Measurements from ENCODE around the gene KCNJ6.

KCNJ6 gene

DNA sequence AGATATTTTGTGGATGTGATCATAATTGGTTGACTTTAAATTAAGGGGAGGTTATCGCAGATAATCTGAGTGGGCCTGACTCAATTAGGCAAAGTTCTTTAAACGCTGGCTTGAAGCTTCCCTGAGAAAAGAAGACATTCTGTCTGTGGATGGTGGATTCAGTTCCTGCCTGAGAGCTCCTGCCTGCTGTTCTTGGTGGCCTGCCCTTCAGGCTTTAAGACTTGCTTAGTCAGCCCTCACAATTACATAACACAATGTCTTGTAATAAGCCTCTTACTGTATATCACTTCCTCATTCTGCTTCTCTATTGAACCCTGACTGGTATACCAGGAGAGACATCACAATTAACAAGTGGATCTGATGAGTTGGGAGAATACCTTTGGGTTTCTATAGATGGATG, 50.2 kb downstream of the KCNJ6 start:
- in situ Hi-C loops (cut with MboI; ENCODE audit: low sequenced_read_pairs), result no loop called here

DNA sequence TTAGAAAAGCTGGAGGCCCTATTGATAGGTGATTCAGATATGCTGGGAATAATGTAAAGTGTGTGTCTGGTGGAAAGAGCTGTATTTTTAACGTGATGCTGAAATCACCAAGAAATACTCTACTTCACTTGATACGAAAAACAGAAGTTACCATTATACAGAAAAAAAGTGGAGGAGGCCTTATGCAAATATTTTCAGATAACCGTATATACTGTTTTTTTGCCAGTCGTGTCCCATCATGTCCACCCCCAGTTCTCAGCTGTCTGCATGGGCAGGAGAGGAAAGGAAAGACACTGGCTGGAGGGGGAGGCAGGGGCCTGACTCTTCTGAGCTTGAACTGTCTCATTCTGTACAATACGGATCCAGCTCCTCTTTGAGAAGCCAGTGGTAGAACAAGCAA, 51.1 kb downstream of the KCNJ6 start:
- in situ Hi-C loops (cut with MboI; ENCODE audit: low sequenced_read_pairs), result no loop called here

DNA sequence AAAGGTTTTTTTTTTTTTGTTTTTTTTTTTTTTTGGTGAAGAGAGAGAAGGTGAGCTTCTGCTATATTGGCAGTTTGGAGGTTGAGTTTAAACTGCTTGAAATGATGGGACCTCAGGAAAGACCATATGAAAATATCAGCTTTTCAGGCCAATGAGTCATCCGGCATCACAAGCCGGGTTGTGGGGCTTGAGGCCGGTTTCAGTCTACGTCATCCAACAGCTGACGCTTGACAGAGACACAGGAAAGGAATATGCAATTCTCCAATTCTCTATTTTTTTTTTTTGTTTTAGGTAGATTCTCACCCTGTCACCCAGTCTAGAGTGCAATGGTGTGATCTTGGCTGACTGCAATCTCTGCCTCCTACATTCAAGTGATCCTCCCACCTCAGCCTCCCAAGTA, 52.4 kb downstream of the KCNJ6 start:
- in situ Hi-C loops (cut with MboI; ENCODE audit: low sequenced_read_pairs), result no loop called here

DNA sequence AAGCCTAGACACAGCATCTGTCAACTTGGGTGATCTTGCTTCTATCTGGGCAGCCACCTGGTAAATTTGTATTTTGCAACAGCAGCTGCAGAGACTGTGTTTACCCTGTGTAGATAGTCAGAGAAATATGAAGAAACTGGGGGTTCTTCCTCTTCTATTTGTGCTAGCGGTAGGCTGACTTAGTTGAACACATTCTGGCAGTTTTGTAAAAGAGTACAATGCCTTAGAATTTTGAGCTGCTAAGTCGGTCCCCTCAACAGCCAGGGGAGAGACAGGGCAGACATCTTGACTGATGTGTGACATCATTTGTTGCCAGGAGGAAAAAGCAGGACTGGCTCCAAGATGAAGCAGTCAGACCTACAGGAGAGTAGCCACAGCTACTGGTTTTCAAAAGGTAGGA, 53.7 kb downstream of the KCNJ6 start:
- in situ Hi-C loops (cut with MboI; ENCODE audit: low sequenced_read_pairs), result no loop called here

DNA sequence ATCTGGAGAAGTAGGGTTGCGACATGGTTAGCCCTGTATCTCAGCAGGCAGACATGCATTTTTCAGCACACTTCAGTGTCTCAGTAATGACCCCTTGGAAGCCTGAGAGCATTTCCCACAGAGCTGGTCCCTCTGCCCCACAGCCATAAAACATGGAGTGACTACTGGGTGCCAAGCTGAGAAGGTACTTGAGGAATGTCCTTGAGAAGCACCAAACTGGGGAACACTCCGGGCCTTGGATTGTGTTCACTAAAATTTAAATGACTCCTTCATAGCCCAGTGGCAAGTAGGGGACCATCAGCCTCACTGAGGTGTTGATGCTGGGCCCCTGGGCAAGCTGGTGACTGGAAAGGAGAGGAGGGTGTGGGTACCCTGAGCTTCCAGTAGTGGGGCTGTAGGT, 54.7 kb downstream of the KCNJ6 start:
- in situ Hi-C loops (cut with MboI; ENCODE audit: low sequenced_read_pairs), result no loop called here

DNA sequence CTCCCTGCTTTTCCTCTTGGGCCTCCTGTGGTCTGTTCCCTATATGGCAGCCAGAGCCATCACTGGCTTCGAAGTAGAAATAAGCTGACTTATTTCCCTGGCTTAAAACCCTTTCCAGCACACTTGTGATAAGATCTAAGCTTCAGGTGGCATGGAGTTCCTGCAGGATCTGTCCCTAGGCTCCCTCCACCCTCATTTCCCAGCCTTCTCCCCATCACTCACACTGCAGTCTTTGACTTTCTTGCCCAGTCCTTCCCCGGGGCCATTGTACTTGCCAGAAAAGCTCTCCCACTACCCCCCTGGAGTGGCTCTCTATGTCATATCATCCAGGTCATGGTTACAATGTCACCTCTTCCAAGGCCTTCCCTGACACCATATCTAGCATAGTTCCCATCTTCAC, 55.8 kb downstream of the KCNJ6 start:
- in situ Hi-C loops (cut with MboI; ENCODE audit: low sequenced_read_pairs), result no loop called here

DNA sequence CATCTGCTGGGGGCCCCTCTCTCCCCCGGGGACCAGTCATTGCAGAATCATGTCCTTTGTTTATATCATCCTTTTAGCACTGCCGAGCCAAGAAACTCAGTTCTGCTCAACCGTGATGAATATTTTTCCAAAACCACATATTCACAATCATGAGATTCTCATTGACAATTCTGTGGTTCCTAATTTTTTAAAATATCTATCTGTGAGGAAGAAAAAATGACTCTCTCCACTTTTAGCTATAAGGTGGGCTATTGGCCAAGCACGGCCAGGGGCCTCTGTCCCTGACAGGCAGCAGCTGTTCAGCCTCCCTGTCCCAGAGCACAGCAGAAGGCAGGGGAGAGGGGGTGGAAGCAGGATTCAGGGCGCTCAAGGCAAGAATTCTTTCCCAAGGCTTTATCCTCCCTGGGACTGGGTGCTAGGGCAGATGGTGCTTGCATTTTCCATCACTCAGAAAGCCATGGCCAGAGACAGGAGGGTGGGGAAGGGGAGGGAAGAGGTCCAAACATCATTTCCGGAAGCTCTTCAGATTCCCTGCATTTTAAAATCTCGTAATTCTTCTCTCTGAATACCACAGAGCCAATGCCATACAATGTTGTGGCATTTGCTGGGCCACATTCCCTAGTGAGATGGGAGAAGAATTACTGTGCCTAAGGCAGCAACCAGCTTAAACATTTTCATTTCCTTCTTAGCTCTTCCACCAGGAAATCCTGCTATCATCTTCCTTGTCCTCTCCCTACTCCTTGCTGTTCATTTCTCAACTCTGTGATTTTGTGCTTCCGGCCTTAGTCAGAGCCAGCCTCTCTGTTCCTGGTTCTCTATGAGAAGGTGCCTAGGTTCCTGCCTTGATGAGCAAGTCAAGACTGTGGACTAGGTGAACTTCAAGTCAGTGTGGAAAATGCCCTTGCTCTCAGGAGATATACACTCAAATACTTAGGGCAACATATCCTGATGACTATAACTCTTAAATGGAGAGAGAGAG, 60.3 kb downstream of the KCNJ6 start:
- in situ Hi-C loops (cut with MboI; ENCODE audit: low sequenced_read_pairs), result no loop called here

DNA sequence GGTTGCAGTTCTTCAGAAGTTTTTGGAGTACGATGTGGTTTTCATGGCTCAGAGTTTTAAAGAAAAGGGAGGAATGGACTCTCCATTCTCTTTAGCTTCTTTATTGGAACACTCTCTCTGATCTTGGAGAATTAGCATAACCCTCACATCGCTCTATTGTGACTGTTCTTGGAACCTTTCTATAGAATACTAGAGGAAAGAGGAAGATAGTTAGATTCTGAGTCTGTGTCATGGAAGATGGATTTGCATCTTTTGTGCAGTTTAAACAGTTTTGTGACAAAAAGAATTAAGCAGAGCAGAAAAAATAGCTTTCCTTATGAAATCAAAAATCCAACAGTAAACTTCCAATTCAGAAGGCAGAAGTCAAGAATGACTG, 61.0 kb downstream of the KCNJ6 start:
- in situ Hi-C loops (cut with MboI; ENCODE audit: low sequenced_read_pairs), result no loop called here

DNA sequence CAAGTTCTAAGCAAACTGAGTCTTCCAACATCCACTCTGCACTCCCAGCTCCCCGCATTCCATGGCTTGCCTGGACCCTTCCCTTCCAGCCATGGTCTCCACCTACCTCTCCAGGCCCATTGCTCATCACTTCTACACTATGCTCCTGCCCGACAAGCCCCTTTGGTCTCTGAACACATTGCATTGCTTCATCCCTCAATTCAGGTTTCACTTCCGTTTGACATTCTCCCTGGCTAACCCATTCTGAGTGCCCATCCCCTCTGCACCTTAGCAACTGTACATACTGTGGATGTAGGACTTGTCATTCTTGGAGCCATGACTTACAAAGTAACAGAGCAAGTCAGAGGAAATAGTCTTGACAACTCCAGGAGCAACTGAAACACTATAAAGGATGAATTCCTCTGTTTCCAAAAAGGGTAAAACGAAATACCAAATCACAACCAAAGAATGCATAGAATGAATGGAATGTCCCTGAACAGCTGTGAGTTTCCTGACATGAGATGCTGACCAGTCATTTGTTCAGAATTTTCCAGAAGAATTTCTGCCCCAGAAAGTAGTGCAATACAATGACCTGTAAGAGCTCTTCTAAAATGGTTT, 66.7 kb downstream of the KCNJ6 start:
- in situ Hi-C loops (cut with MboI; ENCODE audit: low sequenced_read_pairs), result no loop called here

DNA sequence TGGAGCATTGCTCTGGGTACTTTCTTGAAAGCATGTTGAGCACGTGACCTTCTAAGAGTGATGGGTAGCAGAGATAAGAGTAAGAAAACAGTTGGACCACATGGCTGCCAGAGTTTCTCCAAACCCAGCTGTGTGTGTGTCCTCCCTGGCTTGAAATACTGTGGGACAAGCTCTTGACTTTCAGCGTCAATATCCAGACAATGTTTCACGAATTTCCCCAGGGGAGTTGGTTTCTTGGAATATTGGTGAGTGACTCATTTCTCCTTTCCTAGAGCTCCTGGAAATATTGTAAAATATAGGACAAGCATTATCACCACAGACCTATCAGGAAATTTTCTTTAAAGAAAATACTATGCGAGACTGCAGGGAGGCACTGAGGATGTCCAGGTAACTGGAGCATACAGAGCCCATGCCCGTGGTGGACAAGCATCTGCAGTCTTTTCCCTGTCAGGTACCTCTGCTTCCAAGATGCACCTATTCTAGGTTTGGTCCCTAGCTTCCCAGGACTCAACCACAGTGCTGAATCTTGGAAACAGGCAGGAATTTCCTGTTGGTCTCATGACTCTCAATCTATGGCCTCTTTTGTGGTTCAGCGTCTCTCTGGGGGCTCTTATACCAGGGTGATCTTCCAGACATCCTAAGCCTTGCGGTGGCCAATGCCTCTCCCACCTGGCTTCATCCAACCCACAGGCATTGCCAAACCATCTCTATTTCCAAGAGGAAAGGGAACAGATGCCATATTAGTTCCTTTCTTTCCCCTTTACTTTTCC, 67.4 kb downstream of the KCNJ6 start:
- in situ Hi-C loops (cut with MboI; ENCODE audit: low sequenced_read_pairs), result no loop called here

DNA sequence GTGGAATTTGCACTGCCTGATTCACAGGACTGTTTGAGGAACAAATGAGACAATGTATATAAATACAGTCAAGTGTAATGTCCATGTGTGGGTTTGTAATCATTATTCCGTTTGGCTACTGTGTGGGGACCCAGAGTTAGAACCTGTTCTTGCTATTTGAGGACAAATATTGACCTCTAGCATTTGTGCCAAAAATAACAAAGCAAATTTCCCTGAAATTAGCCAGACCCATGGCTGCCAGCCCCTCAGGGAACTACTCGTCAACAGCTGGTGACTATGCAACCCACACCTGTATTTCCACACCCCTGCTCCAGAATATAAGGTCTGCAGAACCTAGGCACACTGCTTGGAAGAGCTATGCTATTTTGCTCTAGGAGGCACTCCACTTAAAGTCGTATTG, 70.7 kb downstream of the KCNJ6 start:
- in situ Hi-C loops (cut with MboI; ENCODE audit: low sequenced_read_pairs), result no loop called here

DNA sequence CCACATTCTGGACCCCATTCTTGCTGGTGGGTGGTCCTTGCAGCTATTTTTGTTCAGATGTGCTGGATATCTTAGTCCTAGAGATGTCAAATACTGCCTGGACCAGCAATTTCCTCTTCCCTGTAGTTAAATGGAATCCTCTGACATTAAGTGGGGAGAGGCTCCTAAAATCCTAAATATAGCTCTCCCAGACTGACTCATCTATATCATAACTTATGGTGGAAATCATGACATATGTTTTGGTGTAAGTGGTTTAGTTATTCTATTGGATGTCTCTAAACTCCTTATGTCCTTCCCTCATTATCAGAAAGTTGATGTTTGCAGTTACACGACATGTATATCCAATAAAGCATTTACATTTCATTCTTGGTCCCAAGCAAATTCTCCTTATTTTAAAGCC, 73.1 kb downstream of the KCNJ6 start:
- in situ Hi-C loops (cut with MboI; ENCODE audit: low sequenced_read_pairs), result no loop called here

DNA sequence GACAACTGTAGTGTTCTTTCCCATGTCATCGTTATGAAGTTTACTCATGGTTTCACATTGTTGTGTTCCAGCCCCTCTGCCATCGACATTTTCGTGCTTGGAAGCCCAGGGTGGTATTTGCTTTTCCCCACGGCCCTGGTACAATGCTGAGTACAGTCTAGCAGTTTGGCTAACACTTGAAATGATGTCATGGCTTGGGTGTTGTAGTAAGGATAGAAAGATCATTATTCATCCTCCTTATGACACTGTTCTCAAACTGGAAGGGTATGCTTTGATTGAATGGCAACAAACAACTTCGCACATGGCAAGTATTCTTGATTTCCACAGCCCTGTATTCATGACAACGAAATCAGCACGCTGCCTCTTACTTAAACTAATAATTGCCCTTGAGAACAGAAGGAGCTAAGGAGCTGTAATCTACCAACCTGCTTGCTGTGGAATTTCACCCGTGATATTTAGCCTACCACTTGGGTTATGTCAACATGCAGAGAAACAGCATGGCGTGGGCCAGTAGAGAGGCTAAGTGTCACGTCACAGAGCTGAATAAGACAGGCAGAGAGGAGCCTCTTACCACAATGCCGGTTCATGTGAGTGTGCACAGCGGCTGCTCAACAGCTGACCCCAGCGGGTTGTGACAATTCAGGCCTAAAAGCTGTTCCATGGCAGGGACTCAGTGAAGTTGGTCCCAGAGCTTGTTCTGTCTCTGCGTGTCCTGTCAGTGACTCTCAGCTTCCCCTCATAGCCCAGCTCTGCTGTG, 73.9 kb downstream of the KCNJ6 start:
- in situ Hi-C loops (cut with MboI; ENCODE audit: low sequenced_read_pairs), result no loop called here

DNA sequence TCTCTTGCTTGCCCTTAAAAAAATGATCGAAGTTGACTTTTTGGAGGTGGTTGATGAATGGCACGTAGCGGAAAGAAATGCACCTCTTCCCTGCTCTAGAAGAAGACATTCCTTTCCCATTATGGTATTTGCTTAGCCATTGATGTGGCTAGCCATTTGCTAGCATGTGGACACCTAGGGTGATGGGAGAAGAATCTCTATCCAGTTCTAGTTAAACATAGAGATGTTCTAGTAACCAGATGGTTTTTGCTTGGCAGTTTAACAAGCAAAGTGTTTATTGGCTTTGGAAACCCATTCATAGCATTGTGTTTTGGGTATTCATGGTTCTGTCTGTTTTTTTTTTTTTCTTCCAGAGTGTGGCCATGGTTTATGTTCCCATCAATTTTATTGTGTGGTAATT, 78.9 kb downstream of the KCNJ6 start:
- in situ Hi-C loops (cut with MboI; ENCODE audit: low sequenced_read_pairs), result no loop called here

DNA sequence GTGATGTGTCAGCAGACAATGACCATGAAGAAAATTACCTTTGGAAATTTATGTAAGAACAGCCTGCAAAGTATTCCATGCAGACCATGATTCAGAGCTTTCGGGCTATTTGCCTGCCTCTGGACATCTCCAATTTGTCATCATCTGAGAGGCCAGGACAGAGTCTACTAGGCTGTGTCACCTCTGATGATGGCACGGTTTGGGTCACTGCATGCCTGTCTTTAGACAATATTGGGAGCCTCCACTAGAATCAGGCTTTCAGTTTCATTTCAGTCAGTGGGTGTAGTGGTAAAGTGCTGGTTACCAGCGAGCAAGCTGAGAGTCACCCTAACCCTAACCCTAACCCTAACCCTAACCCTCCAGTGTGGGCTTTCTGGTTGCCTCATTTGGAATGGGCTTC, 80.8 kb downstream of the KCNJ6 start:
- in situ Hi-C loops (cut with MboI; ENCODE audit: low sequenced_read_pairs), result no loop called here

DNA sequence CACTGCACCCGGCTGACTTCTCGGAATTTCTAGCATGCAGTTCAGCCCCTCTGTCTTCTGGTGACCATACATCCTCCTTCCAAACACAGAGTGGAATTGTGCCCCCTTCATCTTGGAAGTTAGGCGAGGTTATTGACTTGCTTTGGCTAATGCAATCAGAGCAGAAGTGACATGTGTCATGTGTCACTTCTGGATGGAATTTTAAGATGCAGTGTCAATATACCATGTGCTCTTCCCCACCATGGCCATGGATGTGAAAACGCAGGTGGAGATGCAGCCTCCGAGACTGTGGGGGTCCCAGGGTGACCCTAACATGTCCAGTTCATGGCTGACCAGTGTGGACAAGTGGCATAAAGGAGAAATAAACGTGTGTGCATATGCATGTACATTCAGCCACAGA, 83.0 kb downstream of the KCNJ6 start:
- in situ Hi-C loops (cut with MboI; ENCODE audit: low sequenced_read_pairs), result no loop called here

DNA sequence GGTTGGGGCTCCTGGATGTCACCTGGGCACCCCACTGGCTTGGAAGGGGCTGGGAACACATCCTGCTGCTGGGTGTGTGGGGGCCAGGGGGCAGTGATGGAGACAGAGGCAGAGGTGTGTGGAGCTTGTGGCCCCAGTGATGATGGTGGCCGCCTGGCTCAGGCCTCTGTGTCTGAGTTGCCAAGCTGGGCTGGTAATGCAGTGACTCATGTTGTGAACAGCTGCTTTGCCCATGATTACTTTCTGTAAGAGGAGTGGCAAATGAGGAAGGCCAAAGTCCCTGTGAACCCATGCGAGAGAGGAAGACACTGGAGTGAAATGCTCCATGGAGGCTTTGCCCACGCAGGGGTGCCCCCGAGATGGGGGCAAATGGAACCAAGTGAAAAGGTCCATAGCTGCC, 86.8 kb downstream of the KCNJ6 start:
- in situ Hi-C loops (cut with MboI; ENCODE audit: low sequenced_read_pairs), result no loop called here

DNA sequence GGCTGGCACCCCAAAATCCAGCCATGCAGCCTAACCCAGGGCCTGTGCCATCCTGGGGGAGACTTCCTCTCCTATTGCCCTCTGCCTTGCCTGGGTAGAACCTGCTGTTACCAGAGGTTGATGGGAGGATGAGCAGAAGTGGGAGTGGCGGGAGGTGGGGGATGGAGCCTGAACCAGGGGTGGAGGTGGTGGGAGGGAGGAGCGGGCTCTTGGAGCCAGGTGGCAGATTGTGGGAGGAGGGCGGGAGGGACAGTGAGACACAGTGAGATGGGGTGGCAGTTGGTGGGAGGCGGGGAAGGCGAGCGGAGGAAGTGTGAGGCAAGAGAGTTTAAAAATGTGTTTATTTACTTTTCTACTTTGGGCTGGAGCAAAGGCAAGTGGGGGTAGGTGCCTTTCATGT, 87.3 kb downstream of the KCNJ6 start:
- in situ Hi-C loops (cut with MboI; ENCODE audit: low sequenced_read_pairs), result no loop called here

DNA sequence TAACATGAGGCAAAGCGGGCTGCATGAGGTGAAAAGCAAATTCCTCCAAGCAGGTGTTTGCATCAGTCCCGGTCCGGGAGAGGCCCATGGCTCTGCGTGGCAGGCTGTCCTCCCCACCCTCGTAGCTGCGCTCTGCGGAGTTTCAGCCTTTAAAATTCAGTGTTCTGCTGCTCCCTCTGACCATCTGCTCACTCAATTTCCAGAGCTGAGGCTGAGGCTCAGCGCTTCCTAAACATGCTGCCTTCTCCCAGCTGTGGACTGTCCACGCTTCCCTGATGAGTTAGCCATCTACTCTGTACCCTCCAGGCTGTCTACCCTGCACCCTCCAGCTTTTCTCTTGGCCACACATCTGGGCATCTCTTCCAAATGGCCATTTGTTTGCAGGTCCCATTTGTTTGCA, 87.7 kb downstream of the KCNJ6 start:
- in situ Hi-C loops (cut with MboI; ENCODE audit: low sequenced_read_pairs), result no loop called here

DNA sequence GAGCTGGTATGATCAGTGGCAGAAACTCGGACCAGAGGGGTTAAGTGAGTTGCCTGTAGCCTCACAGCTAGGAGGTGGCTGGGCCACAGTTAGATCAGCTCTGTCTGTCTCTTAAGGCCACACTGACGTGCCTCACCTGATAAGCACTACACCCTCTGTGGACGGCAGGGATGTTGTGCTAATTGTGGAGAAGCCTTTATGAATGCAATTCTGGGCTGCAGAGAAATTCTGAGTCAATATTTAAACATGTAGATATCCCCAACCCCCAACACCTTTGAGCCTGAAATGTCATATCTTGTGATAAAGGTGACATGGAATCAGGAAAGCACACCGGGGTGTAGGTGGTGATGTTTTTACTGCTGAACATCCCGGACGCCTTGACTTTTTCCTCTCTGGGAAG, 88.3 kb downstream of the KCNJ6 start:
- in situ Hi-C loops (cut with MboI; ENCODE audit: low sequenced_read_pairs), result no loop called here

DNA sequence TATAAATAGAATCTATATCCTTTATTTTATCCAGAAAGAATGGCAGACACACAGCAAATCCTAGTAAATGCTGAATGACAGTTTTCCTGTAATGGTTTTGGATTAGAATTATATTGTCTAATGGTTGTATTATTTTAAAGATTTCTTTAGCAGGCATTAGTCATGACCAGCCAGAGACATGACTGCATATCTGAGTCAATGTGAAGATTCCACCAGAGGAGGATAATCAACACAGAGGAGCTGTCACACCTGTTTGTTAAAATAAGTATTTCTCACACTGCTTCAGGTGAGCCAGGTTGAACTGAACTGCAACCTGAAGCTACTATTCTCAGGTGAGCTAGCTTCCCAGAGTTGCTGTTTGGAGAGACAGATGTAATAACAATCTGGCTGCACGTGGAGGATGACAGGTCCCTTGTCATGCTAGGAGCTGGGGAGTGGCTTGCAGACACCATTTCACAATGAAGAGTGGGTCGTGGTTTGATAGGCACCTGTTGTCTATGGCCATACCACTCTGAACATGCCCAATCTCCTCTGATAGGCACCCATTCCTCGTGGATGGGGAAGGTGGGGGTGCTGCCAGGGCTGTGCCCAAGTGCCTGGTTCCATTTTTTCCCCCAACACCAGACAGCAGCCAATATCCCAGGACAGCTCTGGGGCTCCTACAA, 94.3 kb downstream of the KCNJ6 start:
- in situ Hi-C loops (cut with MboI; ENCODE audit: low sequenced_read_pairs), result no loop called here

Data from HL-60/S4 (cell line).